ENCODE results near the gene PROM1.

PROM1 gene

DNA sequence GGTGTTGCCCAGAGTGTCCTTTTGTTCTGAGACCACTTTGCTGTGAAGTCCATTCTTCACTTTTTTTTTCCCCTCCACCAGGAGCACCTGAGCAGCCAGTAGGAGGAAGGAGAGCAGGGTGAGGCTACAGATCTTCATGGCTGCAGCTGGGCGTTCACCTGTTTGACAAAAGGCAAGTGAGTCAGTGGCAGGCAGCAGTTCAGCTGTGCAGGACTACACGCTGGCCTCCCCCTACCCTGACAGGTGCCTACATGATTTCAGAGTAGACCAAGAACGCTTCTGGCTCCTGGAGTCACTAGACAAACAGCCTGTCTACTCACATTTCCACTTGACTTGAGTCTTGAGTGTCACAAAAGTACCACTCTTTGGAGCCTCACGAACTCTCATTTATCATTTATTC lies 147.3 kb downstream of the PROM1 start:
- DNase-seq, result no peak

DNA sequence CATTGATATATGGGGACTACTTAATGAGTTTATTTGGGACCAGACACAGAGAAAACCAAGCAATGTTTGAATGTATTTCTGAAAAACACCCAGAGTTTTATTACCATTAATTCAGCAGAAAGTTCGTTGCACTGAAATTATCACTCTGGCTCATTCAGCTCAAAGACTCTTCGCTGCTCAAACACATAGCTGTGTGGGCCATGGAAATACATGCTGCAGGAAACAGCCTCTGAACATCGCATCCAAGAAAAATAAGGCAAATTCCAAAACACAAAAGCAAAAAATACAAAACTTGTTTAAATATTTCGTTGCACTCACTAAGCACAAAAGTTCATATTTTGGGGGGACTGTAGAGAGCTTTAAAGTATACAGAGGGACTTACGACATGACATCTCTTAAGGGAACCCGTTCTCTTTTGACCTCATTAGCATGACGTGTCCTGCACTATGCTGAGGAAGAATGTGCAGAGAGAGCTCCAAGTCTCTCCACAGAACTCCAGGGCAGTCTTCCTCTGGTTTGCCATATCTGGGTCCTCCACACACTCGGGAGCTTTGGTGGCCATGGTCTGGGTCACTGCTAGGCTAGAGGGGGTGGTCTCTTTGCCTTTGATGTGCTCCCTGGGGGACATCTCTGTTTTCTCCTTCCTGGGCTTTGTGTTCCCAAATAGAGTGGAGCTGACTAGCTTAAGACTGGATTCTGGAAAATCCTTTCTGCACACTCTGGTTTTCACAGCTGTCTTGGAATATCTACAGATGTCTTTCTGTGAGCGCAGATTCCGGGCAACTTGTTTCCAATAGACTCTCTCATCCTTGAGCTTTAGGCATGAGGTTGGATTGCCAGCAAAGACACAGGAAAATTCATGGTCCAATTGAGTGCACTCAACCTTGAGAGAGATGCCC lies 148.1 kb downstream of the PROM1 start:
- no peak for DNase-seq

DNA sequence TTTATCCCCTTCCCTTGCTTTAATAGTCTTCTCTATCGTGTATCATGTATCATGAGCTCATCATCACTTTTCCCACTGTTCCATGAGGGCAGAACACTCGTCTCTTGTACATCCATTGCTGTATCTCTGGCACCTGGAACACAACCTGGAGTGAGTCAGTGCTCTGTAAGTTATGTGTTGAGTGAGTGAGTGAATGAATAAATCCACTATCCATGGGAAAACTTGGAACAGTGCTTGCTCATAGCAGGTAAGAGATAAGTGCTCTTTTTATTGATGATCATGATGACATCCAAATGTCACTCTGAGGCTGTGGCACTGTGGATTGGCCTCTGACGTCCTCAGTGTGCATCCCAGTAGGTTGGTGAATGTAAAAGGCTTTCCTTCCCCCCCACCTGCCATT lies 149.6 kb downstream of the PROM1 start:
- DNase-seq, result no peak

DNA sequence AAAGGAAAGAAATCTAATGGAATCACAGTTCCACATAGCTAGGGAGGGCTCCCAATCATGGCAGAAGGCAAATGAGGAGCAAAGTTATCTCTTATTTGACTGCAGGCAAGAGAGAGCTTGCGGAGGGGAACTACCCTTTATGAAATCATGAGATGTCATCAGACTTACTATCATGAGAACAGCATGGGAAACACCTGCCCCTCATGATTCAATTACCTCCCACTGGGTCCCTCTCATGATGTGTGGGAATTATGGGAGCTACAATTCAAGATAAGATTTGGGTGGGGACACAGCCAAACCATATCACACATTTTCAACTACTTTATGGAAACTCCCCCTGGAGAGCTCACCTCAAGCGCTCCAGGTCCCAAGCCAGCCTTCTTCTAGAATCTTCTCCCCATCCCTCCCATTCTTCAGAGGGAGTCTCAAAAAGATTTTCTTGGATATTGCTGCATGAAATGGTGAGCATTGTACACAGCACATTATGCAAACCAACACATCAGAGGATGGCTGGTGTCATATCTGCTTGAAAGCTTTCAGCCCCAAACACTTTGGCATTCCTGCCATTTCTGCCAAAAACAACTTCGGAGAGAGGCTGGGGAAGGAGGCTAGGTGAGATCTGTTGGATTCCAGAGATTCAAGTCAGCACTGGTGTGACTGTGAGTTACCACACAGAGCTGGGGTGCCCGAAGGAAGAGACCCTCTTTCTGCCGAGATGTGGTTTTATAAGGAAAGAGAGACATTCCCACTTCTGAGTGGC lies 152.2 kb downstream of the PROM1 start:
- no peak for DNase-seq

DNA sequence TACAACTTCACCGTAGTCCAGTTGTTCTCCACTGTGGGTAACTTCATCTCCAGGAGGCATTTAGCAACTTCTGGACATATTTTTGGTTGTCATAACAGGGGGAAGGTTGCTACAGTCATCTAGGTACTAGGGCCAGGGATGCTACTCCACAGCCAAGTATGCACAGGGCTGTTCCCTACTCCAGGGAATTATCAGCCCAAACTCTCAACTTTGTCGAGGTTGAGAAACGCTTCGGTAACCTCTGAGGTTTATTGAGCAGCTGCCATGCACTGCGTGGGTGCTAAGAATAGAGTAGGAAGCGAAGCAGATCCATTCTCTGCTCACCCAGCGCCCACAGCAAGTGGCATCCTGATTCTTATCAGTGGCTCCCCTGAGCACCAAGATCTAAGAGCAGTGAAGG lies 153.5 kb downstream of the PROM1 start:
- DNase-seq, result no peak

DNA sequence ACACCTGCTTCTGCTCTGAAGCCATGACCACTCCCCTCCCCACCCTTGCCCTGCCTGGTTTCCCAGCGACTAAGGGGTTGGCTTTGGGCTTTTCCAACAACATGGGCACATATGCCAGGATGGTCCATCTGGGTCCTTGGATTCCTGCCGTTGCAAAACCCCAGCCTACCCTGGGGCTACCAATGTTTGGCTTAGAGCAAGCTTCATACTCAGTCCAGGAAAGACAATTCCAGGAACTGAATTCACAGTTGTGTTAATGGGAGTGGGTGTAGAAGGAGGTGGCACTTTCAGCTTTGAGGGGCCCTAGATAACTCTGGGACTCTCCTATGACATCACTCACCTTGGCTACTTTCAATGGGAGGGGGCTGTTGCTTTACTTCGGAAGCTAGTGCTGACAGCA lies 154.3 kb downstream of the PROM1 start:
- no peak for DNase-seq

DNA sequence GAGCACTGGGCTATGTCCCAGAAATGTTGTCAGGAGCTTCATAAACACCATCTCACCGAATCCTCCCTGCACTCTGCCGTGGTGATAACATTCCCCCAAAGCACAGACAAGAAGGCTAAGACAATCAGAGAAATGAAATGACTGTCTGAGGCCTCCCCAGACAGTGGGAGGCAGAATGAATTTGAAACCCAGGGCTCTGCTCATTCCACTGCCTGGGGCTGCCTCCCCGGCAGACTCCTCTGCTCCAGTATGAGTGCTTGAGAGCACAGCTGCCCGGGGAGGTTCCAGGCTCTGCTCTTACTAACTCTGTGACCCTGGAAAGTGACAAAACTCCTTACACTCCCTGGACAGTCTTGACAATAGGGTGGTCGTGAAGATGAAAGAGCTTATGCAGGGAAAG lies 154.9 kb downstream of the PROM1 start:
- DNase-seq, result no peak

DNA sequence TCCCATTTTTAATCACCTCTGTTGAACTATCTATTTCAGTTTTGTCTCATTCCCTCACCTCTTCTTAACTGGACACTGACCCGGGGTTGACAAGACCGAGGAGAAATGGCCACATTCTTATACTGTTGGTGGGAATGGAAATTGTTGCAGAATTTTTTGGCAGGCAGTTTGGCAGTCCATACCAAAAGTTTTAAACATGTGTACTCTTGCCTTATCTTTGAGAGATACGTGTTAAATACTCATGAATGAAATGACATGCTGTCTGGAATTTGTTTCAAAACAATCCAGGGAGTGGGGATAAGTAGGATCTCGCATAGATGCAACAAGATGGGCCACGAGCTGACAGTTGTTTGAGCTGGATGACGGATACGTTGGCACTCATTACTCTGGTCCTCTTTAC lies 157.3 kb downstream of the PROM1 start:
- no peak for DNase-seq

DNA sequence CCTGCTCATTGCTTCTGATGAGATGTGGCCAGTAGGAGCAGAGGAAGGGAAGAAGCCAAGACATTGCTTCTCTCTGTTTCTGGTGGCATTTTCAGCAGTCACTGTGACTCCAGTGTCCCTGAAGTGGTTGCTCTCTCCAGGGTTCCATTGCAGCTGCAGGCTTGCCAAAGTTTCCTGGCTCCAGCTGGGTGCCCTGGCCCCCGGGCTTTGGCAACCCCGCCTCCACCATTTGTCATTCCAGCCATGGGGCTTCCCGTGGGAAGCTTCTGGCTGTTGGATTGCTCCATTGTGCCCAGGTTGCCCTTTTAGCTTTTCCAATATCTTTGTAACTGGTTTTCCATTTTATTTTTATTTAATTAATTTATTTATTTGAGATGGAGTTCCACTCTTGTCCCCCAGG lies 158.0 kb downstream of the PROM1 start:
- no peak for DNase-seq

DNA sequence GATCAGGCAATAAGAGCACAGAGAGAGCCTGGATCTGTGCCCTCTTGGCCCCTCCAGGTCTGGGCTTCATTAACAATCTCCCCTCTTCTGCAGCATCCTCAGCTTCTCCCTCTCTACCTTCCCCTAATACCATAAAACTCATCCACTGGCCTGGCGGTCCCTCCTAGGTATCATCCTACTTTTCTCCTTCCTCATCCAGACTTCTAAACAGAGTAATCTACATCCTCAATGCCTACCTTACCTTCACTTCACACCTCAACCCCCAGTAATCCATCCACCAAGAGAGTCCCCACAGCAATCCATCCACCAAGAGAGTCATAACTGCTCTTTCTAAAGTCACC lies 162.3 kb downstream of the PROM1 start:
- DNase-seq, result no peak

DNA sequence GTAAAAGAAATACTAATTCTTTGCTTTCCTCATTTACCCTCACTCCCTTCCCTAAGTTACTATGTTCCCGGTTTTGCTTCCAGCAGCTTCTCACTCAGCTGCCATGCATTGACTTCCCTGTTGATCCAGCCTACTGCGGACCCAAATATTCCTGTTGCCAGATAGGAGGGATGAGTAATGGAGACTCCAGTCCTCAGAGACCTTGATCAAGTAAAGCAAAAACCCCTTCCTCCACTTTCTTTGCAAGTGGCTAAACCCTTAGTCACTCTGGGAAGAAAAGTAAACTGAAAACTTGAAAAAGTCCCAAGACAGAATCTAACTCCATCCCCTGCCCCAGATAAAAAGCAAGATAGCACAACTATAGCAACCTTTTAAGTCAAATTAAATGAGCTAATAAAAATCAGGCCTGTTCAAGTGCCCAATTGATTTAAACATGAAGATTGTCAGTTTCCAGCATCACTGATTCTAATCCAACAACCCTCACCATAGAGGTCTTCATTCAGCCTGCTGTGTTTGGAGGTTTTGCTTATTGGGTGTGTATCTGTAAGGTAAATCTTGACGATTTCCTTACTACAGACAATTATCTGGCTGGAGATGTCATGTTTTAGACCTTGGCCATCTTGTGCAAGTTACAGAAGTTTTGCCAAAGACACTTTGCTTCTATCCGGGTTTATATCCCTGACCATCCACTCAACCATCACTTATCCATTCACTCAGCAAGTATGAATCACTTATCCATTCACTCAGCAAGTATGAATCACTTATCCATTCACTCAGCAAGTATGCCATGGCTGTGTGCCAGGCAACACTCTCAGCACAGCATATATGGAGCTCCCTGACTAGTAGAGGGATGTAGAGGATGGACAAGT lies 162.9 kb downstream of the PROM1 start:
- no peak for DNase-seq

DNA sequence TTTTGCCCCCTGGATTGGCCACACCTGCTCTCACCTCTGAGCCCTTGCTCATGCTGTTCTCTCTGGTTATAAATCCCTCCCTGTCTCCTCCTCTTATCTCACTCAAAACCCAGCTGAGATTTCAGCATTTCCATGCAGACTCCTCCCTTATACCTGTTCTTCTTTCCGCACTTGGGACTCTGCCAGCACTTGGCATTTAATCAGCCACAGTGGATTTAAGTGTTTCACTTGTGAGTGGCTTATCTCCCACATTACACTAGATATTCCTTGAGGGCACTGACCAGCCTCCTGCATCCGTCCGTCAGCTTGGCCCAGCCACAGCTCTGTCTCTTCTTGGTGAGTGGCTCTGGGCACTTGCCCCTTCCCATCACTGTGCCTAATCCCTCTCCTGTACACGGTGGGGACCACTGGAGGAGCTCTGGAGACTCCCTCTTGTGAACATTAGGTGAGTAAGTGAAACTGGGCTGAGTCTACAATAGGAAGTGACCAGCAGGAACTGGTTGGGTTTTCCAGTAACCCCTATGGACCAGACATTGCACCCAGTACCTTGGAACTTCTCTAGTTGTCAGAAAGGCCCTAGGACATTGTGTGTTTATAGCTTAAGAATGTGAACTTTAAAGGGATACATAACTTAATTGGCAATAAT lies 165.2 kb downstream of the PROM1 start:
- no peak for DNase-seq
